ENCODE measurements around the gene PITPNC1.

- TF ChIP-seq EZH2 (optimal IDR thresholded peaks at IDR 0.05; ENCODE audit: low read depth, low read length) (no peak), CTCF (IDR thresholded peaks at IDR 0.05; ENCODE audit: low read length) (no peak), EZH2phosphoT487 (IDR thresholded peaks at IDR 0.05; ENCODE audit: low read length) (no peak)
Observed at GRCh38 chr17:67666710-67667109, 289.6 kb downstream of the PITPNC1 start.
